ENCODE measurements around the gene SNED1.

DNA sequence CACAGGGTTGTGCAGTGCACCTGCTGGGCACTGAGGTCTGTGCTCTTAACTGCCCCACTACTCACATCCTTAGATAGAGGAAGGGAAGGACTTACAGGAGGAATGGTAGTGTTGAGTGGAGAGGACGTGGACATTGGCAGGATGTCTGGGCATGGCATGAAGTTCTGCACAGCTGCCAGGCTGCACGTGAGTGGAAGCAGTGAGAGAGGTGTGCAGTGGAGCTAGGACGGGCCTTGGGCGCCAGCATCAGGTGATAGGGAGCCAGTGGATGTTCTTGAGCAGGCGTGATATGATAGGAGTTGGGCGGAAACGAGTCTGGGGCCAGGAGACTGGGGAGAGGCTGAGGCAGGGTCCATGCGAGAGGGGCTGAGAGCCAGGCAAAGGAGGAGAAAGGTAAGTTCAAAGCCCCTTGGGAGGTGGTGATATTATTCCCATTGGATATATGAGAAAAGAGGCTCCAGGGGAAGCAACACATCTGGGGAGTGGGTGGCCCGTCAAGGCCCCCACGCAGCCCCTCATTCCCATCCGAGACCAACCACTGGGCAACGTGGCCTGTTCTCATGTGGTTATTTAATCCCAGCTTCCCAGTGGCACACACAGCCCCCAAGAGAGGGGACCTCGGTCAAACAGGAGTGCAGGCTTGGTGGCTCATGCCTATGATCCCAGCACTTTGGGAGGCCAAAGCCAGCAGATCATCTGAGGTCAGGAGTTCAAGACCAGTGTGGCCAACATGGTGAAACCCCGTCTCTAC is 45.7 kb upstream of the SNED1 start:
- no peak for TF ChIP-seq POLR2A (IDR thresholded peaks at IDR 0.05)
- TF ChIP-seq, protein P1, sequence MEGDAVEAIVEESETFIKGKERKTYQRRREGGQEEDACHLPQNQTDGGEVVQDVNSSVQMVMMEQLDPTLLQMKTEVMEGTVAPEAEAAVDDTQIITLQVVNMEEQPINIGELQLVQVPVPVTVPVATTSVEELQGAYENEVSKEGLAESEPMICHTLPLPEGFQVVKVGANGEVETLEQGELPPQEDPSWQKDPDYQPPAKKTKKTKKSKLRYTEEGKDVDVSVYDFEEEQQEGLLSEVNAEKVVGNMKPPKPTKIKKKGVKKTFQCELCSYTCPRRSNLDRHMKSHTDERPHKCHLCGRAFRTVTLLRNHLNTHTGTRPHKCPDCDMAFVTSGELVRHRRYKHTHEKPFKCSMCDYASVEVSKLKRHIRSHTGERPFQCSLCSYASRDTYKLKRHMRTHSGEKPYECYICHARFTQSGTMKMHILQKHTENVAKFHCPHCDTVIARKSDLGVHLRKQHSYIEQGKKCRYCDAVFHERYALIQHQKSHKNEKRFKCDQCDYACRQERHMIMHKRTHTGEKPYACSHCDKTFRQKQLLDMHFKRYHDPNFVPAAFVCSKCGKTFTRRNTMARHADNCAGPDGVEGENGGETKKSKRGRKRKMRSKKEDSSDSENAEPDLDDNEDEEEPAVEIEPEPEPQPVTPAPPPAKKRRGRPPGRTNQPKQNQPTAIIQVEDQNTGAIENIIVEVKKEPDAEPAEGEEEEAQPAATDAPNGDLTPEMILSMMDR (IDR thresholded peaks at IDR 0.05) = no peak

All from lower leg skin (tissue), 3 donors.